Measurements from ENCODE around the gene FILIP1.

DNA sequence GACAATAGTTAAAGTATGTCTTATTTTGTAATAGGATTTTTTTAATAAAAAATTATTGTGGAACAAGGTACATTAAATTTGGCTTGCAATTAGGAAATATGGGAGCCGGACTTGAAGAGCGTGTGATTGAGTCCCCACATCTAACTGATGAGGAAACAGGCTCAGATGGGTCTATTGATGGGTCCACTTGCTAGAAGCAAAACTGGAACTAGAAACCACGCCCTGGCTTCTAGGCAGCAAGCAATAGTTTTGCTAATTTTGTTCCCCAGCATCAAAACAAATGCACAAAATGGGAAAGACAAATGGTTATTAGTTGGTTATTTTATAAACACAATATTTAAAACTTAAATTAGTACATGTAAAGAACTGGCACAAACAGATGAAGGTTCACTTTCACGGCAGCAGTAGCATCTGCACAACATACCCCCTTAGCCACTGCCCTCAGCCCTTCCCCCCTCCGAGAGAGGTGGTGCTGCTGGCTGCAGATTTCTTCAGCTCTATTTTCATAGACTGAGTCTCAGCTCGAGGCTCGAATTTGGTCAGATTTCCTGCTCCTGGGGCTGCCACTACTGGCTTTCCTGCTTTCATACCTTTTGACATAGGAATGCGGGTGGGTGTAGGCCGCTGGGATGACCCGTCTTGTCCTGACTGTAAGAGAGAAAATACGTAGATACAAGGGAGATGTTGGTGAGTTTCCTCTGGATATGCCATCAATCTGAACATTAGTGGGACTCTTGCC lies 185.2 kb downstream of the FILIP1 start:
- TF ChIP-seq, protein P1, sequence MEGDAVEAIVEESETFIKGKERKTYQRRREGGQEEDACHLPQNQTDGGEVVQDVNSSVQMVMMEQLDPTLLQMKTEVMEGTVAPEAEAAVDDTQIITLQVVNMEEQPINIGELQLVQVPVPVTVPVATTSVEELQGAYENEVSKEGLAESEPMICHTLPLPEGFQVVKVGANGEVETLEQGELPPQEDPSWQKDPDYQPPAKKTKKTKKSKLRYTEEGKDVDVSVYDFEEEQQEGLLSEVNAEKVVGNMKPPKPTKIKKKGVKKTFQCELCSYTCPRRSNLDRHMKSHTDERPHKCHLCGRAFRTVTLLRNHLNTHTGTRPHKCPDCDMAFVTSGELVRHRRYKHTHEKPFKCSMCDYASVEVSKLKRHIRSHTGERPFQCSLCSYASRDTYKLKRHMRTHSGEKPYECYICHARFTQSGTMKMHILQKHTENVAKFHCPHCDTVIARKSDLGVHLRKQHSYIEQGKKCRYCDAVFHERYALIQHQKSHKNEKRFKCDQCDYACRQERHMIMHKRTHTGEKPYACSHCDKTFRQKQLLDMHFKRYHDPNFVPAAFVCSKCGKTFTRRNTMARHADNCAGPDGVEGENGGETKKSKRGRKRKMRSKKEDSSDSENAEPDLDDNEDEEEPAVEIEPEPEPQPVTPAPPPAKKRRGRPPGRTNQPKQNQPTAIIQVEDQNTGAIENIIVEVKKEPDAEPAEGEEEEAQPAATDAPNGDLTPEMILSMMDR (IDR thresholded peaks at IDR 0.05) = no peak
- no peak for TF ChIP-seq POLR2AphosphoS5 (IDR thresholded peaks at IDR 0.05)

Measured in stomach (tissue), 4 donors.